ENCODE data around the gene EML3. TPM values are rescaled to one million over a fixed set of nuclear protein-coding genes. Genes with fewer than 3 reads are reported as not detected.

The EML3 gene
- total RNA-seq, 5 donors from 2014 or later (not counting 1 experiment from before 2014, with no cell fraction given): 160 to 372 (median 328) TPM

DNA sequence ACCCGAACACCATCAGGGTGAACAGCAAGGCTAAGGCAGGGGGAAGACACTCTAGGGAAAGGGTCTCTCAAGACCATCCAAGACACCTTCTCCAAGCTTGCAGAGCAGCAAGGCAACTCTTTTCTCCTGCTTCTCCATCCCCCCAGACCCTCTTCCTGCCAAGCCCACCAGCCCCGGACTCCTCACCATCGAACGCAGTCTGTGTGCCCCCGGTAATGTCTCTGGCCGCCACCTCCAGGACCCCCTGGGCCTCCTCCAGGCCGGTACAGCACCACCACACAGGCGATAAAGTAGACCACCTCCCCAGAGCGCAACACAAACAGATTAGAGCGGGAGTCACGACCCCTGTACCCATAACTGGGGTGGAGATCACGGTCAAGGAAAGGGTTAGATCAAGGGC is 3.8 kb downstream of the EML3 start:
- Histone ChIP-seq H3K9me3 (no peaks in the 10 kb centered on the region), H3K4me3 (ENCODE audit: control insufficient read depth in 1 of 2, extremely low read depth in 1 of 2, low read length in 1 of 2) (no peak overlapping the region), H3K27ac (ENCODE audit: low read length) (no peak overlapping the region), H3K27me3 (replicated peaks in 1 of 2; ENCODE audit: control insufficient read depth in 2 of 2, extremely low read depth in 1 of 2, insufficient read depth in 2 of 2, low read length in 1 of 2) (no peaks in the 10 kb centered on the region), H3K36me3 (ENCODE audit: control insufficient read depth in 2 of 2, extremely low read depth in 1 of 2, insufficient read depth in 1 of 2, low read length in 1 of 2) (peaks cover 10 to 67% of the 10 kb centered on the region in 2 donors), H3K4me1 (ENCODE audit: control insufficient read depth in 1 of 2, extremely low read depth in 1 of 2, insufficient read depth in 2 of 2, low read length in 2 of 2) (peaks cover 3 to 50% of the 10 kb centered on the region in 2 experiments)
- Mint-ChIP-seq H3K36me3 (peaks cover 37% of the 10 kb centered on the region), H3K9me3 (no peaks in the 10 kb centered on the region), H3K4me3 (peak overlapping the region in 1 of 3 donors; percentile 45), H3K4me1 (peaks cover 42 to 56% (median 48%) of the 10 kb centered on the region in 3 donors), H3K27me3 (no peaks in the 10 kb centered on the region), H3K27ac (peak overlapping the region in 1 of 2 donors; percentile 37)
- ChIA-PET POLR2A (no interaction called here), CTCF (no interaction called here)
- DNase-seq: no peak
- no peak for ATAC-seq (replicated peaks in 1 of 4)
- 86% methylated on average over 2 of the region's 12 CpGs for WGBS (ENCODE audit: insufficient coverage)

DNA sequence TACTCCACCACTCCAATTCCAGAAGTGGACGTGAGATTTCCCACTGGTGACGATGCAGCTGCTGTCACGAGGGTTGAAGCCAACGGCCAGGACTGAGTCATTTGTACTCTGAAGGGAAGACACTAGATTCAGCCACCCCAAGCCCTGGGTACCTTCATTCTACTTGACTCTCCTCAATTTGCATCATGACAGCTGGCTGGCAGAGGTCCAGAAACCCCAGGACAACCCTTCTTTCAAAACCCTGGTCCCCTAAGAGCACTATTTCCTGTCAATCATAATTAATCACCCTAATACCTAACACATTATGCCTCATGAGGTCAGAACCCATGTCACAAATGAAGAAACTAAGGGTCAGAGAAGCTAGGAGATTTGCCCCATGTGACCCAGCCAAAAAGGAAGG is 4.9 kb downstream of the EML3 start:
- ChIA-PET CTCF (interaction anchor here in 1 of 2 donors (0.7 kb wide), 1 partner anchor 106 kb away, joined by 3 read pairs; no protein-coding TSS in a partner anchor), POLR2A (interaction anchor here in 1 of 2 donors (0.5 kb wide), 1 partner anchor 11 kb away, joined by 3 read pairs; no protein-coding TSS in a partner anchor)
- H3K27me3 ChIP-seq (replicated peaks in 1 of 2; ENCODE audit: control insufficient read depth in 2 of 2, extremely low read depth in 1 of 2, insufficient read depth in 2 of 2, low read length in 1 of 2): no peaks in the 10 kb centered on the region
- peaks cover 10 to 75% of the 10 kb centered on the region in 2 donors for H3K36me3 ChIP-seq (ENCODE audit: control insufficient read depth in 2 of 2, extremely low read depth in 1 of 2, insufficient read depth in 1 of 2, low read length in 1 of 2)
- DNase-seq: no peak
- WGBS (ENCODE audit: insufficient coverage): 95% methylated on average over 4 of the region's 4 CpGs
- H3K4me3 ChIP-seq (ENCODE audit: control insufficient read depth in 1 of 2, extremely low read depth in 1 of 2, low read length in 1 of 2): no peak overlapping the region
- no peaks in the 10 kb centered on the region for H3K27me3 Mint-ChIP-seq
- H3K4me1 ChIP-seq (ENCODE audit: control insufficient read depth in 1 of 2, extremely low read depth in 1 of 2, insufficient read depth in 2 of 2, low read length in 2 of 2): peaks cover 3 to 45% of the 10 kb centered on the region in 2 experiments
- peaks cover 42% of the 10 kb centered on the region for H3K36me3 Mint-ChIP-seq
- no peak for ATAC-seq (replicated peaks in 1 of 4)
- no peak overlapping the region for H3K4me3 Mint-ChIP-seq
- H3K9me3 Mint-ChIP-seq: no peaks in the 10 kb centered on the region
- H3K27ac Mint-ChIP-seq: no peak overlapping the region
- H3K9me3 ChIP-seq: no peaks in the 10 kb centered on the region
- peaks cover 51 to 60% (median 56%) of the 10 kb centered on the region in 3 donors for H3K4me1 Mint-ChIP-seq
- H3K27ac ChIP-seq (ENCODE audit: low read length): no peak overlapping the region

DNA sequence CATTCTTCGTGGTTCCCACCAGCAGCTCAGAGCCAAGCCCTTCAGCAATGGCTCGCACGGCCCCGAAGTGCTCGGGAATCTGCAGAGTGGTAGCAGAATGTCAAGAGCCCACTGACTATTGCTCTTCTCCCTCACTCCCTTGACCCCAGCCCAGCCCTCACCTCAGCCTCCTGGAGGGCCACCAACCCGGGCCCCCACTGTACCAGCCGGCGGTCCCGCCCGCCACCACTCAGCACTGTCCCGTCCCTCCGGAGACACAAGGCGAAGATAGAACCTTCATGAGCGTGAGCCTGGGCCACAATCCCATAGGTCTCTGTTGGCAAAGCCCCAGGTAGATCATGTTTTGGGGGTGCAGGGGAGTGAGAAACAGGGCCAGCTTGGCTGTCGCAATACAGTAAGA is 6.7 kb downstream of the EML3 start:
- ATAC-seq (replicated peaks in 1 of 4) (no peak), DNase-seq (no peak)
- H3K27ac ChIP-seq (ENCODE audit: low read length): no peak overlapping the region
- H3K4me3 ChIP-seq (ENCODE audit: control insufficient read depth in 1 of 2, extremely low read depth in 1 of 2, low read length in 1 of 2): no peak overlapping the region
- Mint-ChIP-seq H3K27me3 (no peaks in the 10 kb centered on the region), H3K4me3 (no peak overlapping the region), H3K36me3 (peaks cover 42% of the 10 kb centered on the region), H3K4me1 (peaks cover 46 to 53% (median 49%) of the 10 kb centered on the region in 3 donors), H3K9me3 (no peaks in the 10 kb centered on the region), H3K27ac (no peak overlapping the region)
- H3K4me1 ChIP-seq (ENCODE audit: control insufficient read depth in 1 of 2, extremely low read depth in 1 of 2, insufficient read depth in 2 of 2, low read length in 2 of 2): peaks cover 2 to 46% of the 10 kb centered on the region in 2 experiments
- 98% methylated on average over 5 of the region's 15 CpGs for WGBS (ENCODE audit: insufficient coverage)
- CTCF ChIA-PET: no interaction called here
- no peaks in the 10 kb centered on the region for H3K27me3 ChIP-seq (replicated peaks in 1 of 2; ENCODE audit: control insufficient read depth in 2 of 2, extremely low read depth in 1 of 2, insufficient read depth in 2 of 2, low read length in 1 of 2)
- peaks cover 10 to 74% of the 10 kb centered on the region in 2 donors for H3K36me3 ChIP-seq (ENCODE audit: control insufficient read depth in 2 of 2, extremely low read depth in 1 of 2, insufficient read depth in 1 of 2, low read length in 1 of 2)
- H3K9me3 ChIP-seq: no peaks in the 10 kb centered on the region
- POLR2A ChIA-PET: interaction anchor here (0.6 to 0.8 kb wide), 2 partner anchors 40 to 166 kb away, joined by 3 to 5 read pairs; partner anchors contain the start of genes GANAB (in 1 of the 2) and TAF6L (in 1 of the 2)

DNA sequence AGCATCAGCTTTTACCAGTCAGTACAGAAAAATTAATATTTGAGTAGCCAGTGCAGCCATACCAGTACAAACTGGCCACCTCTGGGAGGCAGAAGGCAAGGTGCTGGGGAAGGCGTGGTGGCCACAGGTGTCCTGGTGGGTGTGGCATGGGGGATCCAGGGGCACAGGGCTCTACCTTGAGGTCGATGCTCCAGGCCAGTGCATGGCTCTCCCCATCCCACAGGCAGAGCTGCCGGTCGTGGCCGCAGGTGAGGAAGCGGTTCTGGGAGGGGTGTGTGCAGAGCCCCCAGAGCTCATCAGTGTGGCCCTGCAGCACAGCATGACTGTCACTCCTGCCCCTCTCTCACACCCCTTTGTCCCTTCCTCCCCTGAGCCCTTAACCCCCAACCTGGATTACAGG is 7.1 kb downstream of the EML3 start:
- POLR2A ChIA-PET: interaction anchor here (0.6 to 0.8 kb wide), 3 partner anchors 41 to 175 kb away, joined by 3 to 5 read pairs (median 3); partner anchors contain the start of genes GANAB (in 1 of the 2) and TAF6L (in 1 of the 2)
- CTCF ChIA-PET: no interaction called here
- H3K27ac ChIP-seq (ENCODE audit: low read length): no peak overlapping the region
- Mint-ChIP-seq H3K9me3 (no peaks in the 10 kb centered on the region), H3K4me1 (peaks cover 46 to 52% (median 47%) of the 10 kb centered on the region in 3 donors), H3K27ac (no peak overlapping the region), H3K27me3 (no peaks in the 10 kb centered on the region), H3K36me3 (peaks cover 40% of the 10 kb centered on the region), H3K4me3 (no peak overlapping the region)
- peaks cover 10 to 70% of the 10 kb centered on the region in 2 donors for H3K36me3 ChIP-seq (ENCODE audit: control insufficient read depth in 2 of 2, extremely low read depth in 1 of 2, insufficient read depth in 1 of 2, low read length in 1 of 2)
- H3K27me3 ChIP-seq (replicated peaks in 1 of 2; ENCODE audit: control insufficient read depth in 2 of 2, extremely low read depth in 1 of 2, insufficient read depth in 2 of 2, low read length in 1 of 2): no peaks in the 10 kb centered on the region
- H3K9me3 ChIP-seq: no peaks in the 10 kb centered on the region
- ATAC-seq (replicated peaks in 1 of 4): no peak
- 100% methylated on average over 3 of the region's 6 CpGs for WGBS (ENCODE audit: insufficient coverage)
- no peak overlapping the region for H3K4me3 ChIP-seq (ENCODE audit: control insufficient read depth in 1 of 2, extremely low read depth in 1 of 2, low read length in 1 of 2)
- DNase-seq: no peak
- H3K4me1 ChIP-seq (ENCODE audit: control insufficient read depth in 1 of 2, extremely low read depth in 1 of 2, insufficient read depth in 2 of 2, low read length in 2 of 2): peaks cover 1 to 44% of the 10 kb centered on the region in 2 experiments

DNA sequence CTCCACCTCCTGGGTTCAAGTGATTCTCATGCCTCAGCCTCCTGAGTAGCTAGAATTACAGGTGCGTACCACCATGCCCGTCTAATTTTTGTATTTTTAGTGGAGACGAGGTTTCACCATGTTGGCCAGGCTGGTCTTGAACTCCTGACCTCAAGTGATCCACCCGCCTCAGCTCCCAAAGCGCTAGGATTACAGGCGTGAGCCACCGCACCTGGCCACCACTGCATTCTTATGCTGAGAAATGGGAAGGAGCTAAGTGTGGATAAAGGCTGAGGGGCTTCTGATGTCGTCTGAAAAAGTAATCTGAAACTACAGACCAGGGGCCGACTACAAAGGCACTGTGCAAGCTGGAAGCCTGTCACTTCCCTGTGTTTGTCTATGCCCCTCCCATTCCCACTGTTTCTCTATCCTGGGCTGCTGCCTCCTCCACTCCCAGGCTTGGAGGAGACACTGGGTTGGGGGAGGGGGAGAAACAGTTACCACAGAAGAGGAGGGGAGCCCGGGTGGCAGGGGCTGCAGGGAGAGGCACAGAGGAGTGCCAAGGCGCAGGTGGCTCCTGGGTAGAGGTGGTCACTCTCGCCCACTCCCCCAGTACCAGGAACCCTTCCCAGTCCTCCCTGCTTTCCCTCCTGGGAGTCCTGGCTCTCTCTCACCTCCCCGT is 8.0 kb downstream of the EML3 start:
- H3K27ac ChIP-seq (ENCODE audit: low read length): no peak overlapping the region
- Mint-ChIP-seq H3K9me3 (no peaks in the 10 kb centered on the region), H3K36me3 (peaks cover 41% of the 10 kb centered on the region), H3K27me3 (no peaks in the 10 kb centered on the region), H3K27ac (peak overlapping the region in 1 of 2 donors; percentile 82), H3K4me3 (peak overlapping the region in 1 of 3 donors; percentile 10), H3K4me1 (peaks cover 46 to 54% (median 48%) of the 10 kb centered on the region in 3 donors)
- H3K4me3 ChIP-seq (ENCODE audit: control insufficient read depth in 1 of 2, extremely low read depth in 1 of 2, low read length in 1 of 2): no peak overlapping the region
- no peaks in the 10 kb centered on the region for H3K9me3 ChIP-seq
- POLR2A ChIA-PET: interaction anchor here (0.5 to 1.0 kb wide), 7 partner anchors 12 to 70 kb away, joined by 3 to 6 read pairs (median 4); partner anchors contain the start of gene B3GAT3 (in 1 of the 2)
- peaks cover 8 to 44% of the 10 kb centered on the region in 2 experiments for H3K4me1 ChIP-seq (ENCODE audit: control insufficient read depth in 1 of 2, extremely low read depth in 1 of 2, insufficient read depth in 2 of 2, low read length in 2 of 2)
- peaks cover 10 to 64% of the 10 kb centered on the region in 2 donors for H3K36me3 ChIP-seq (ENCODE audit: control insufficient read depth in 2 of 2, extremely low read depth in 1 of 2, insufficient read depth in 1 of 2, low read length in 1 of 2)
- ATAC-seq (replicated peaks in 1 of 4) (no peak), DNase-seq (no peak)
- CTCF ChIA-PET: no interaction called here
- WGBS (ENCODE audit: insufficient coverage): 98% methylated on average over 4 of the region's 13 CpGs
- no peaks in the 10 kb centered on the region for H3K27me3 ChIP-seq (replicated peaks in 1 of 2; ENCODE audit: control insufficient read depth in 2 of 2, extremely low read depth in 1 of 2, insufficient read depth in 2 of 2, low read length in 1 of 2)

DNA sequence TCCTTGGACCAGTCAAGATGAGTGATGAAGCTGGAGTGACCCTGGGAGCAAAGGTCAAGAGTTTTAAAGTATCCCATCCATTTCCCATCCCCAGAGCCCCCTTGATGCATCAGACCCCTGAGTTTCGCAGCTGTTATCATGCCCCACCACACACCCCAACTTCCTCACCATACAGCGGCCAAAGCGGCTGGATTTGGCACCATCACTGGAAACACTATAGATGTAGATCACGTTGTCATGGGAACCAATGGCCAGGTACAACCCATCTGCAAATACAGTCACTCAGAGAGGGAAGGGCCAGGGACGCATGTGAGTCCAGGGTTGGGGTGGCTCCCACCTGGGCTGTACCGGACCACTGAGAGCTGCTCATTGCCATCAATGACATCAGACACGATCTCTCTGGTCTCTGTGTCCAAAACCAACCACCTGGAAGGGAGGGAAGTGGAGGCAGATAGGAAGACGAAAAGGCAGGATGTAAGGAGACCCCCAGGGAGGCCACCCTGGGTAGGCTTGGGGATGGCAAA is 8.7 kb downstream of the EML3 start:
- Mint-ChIP-seq H3K36me3 (peaks cover 41% of the 10 kb centered on the region), H3K4me1 (peaks cover 47 to 55% (median 49%) of the 10 kb centered on the region in 3 donors)
- POLR2A ChIA-PET: interaction anchor here (0.5 to 1.0 kb wide), 5 partner anchors 11 to 71 kb away, joined by 3 to 4 read pairs (median 4); no protein-coding TSS in a partner anchor

More for the DNA sequence above, 8.7 kb downstream of the EML3 start:
- CTCF ChIA-PET: no interaction called here
- H3K27me3 Mint-ChIP-seq: no peaks in the 10 kb centered on the region
- no peak for ATAC-seq (replicated peaks in 1 of 4)
- H3K27ac Mint-ChIP-seq: peak overlapping the region; percentile 74 to 82
- 100% methylated on average over 4 of the region's 8 CpGs for WGBS (ENCODE audit: insufficient coverage)
- no peaks in the 10 kb centered on the region for H3K9me3 Mint-ChIP-seq
- no peak for DNase-seq
- H3K4me3 Mint-ChIP-seq: peak overlapping the region; percentile 59 to 71 (median 71)
- H3K27ac ChIP-seq (ENCODE audit: low read length): no peak overlapping the region
- H3K4me3 ChIP-seq (ENCODE audit: control insufficient read depth in 1 of 2, extremely low read depth in 1 of 2, low read length in 1 of 2): no peak overlapping the region
- H3K4me1 ChIP-seq (ENCODE audit: control insufficient read depth in 1 of 2, extremely low read depth in 1 of 2, insufficient read depth in 2 of 2, low read length in 2 of 2): peaks cover 10 to 41% of the 10 kb centered on the region in 2 experiments
- peaks cover 10 to 56% of the 10 kb centered on the region in 2 donors for H3K36me3 ChIP-seq (ENCODE audit: control insufficient read depth in 2 of 2, extremely low read depth in 1 of 2, insufficient read depth in 1 of 2, low read length in 1 of 2)
- H3K9me3 ChIP-seq: no peaks in the 10 kb centered on the region
- H3K27me3 ChIP-seq (replicated peaks in 1 of 2; ENCODE audit: control insufficient read depth in 2 of 2, extremely low read depth in 1 of 2, insufficient read depth in 2 of 2, low read length in 1 of 2): no peaks in the 10 kb centered on the region
